ENCODE measurements around the gene ADAMTS16.

The ADAMTS16 gene

DNA sequence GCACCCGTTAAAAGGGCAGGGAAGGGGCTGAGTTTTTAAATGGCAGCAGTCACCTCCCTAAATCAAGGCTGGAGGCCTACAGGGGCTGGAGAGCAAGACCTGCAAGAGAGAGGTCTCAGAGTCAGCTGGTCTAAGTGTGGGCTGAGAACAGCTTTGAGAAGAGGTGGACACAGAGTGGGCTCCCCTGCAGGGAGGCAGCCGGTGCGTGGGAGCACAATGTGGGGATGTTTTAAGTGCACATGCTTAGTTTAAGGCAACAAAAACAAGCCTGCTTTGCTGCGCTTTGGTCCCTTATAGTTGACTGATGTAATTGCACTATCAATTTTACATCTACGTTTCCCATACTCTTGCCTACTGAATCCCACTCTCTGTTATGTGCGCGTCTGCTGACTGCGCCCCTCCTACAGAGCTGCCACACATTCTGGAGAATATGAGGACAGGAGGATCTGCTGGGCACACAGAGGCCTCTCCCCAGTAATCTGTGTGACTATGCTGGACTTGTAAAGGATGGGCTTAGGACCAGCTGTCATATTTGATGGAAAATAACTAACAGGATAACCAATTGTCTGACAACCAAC is 220.3 kb downstream of the ADAMTS16 start:
- Histone ChIP-seq H3K36me3 (no peaks in the 10 kb centered on the region), H3K27ac (no peak overlapping the region), H3K27me3 (ENCODE audit: insufficient read depth, low read depth, severe bottlenecking) (peaks cover 62% of the 10 kb centered on the region), H3K9me3 (ENCODE audit: severe bottlenecking) (no peaks in the 10 kb centered on the region), H3K4me3 (ENCODE audit: low read depth, low read length) (no peak overlapping the region)
- TF ChIP-seq, protein P1, sequence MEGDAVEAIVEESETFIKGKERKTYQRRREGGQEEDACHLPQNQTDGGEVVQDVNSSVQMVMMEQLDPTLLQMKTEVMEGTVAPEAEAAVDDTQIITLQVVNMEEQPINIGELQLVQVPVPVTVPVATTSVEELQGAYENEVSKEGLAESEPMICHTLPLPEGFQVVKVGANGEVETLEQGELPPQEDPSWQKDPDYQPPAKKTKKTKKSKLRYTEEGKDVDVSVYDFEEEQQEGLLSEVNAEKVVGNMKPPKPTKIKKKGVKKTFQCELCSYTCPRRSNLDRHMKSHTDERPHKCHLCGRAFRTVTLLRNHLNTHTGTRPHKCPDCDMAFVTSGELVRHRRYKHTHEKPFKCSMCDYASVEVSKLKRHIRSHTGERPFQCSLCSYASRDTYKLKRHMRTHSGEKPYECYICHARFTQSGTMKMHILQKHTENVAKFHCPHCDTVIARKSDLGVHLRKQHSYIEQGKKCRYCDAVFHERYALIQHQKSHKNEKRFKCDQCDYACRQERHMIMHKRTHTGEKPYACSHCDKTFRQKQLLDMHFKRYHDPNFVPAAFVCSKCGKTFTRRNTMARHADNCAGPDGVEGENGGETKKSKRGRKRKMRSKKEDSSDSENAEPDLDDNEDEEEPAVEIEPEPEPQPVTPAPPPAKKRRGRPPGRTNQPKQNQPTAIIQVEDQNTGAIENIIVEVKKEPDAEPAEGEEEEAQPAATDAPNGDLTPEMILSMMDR (IDR thresholded peaks at IDR 0.05; ENCODE audit: low read depth, low read length) = no peak
- DNase-seq = no peak

DNA sequence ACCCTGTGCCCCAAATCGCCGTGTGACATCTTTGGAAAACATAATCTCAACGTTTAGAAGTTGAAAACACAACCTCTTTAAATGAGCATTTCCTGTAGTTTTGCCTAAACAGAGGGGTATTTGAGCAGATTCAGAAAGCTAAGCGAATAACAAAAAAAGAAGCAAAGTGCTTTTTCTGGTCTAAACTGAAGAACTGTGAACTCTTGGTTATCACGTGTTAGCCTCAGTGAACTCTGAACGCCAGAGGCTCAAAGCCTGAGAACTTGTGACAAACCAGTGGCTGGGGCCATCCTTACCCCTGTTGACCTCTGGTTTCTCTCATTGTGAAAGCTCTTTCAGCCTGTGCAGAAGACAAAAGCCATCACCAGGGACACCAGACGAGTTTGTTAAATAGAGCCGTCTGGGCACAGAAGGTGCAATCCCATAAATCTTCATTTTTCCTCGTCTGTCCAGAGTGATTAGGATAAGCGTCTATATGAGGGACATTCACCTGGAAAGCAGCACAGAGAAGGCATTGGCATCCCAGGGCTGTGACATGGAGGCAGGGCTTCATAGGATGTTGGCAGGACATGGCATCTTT is 220.9 kb downstream of the ADAMTS16 start:
- peaks cover 2% of the 10 kb centered on the region for H3K9me3 ChIP-seq (ENCODE audit: severe bottlenecking)
- TF ChIP-seq, protein P1 (IDR thresholded peaks at IDR 0.05; ENCODE audit: low read depth, low read length) = no peak
- DNase-seq = peak; percentile 72
- no peak overlapping the region for H3K4me3 ChIP-seq (ENCODE audit: low read depth, low read length)
- H3K27ac ChIP-seq = no peak overlapping the region
- peaks cover 68% of the 10 kb centered on the region for H3K27me3 ChIP-seq (ENCODE audit: insufficient read depth, low read depth, severe bottlenecking)
- H3K36me3 ChIP-seq = no peaks in the 10 kb centered on the region

DNA sequence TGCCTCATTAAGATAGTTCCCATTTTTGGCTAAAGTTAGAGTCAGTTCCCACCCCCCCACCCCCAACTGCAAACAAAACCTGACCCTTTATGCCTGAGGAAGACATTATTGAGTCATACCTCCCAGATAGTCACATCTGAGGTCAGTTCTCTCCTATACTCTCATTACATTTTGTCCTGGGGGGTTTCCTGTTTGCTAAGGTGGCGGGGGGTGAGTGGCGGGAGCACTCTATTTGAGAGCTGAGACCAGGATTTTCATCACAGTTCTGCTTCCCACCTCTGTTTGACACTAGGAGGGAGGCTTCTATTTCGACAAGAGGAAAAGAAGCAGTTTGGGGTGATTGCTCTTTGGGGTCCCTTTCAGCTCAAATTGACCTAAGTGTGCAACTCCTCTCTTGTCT is 222.9 kb downstream of the ADAMTS16 start:
- Histone ChIP-seq H3K27ac (no peak overlapping the region), H3K36me3 (no peaks in the 10 kb centered on the region), H3K27me3 (ENCODE audit: insufficient read depth, low read depth, severe bottlenecking) (peaks cover 78% of the 10 kb centered on the region), H3K9me3 (ENCODE audit: severe bottlenecking) (peaks cover 3% of the 10 kb centered on the region), H3K4me3 (ENCODE audit: low read depth, low read length) (no peak overlapping the region)
- no peak for DNase-seq
- TF ChIP-seq, protein P1 (IDR thresholded peaks at IDR 0.05; ENCODE audit: low read depth, low read length) = no peak

DNA sequence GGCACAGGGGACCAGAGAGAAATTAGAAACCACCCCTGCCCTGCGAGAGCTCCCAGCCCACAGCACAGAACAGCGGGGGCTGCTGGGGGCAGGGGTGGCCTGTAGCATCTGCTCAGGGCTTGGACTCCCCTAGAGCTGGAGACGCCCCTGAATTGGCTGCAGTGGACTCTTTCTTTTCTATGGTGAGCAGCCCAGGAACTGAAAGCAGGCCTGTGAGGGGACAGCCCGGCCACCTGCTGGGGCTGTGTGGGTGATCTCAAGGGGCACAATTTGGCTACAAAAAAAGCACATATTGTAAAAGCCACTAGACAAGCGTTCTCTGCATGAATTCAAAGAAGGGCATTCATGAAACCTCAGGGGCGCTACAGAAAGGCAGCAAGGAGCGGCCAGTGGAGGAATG is 224.8 kb downstream of the ADAMTS16 start:
- Histone ChIP-seq H3K27ac (no peak overlapping the region), H3K36me3 (no peaks in the 10 kb centered on the region), H3K9me3 (ENCODE audit: severe bottlenecking) (peaks cover 3% of the 10 kb centered on the region), H3K4me3 (ENCODE audit: low read depth, low read length) (no peak overlapping the region), H3K27me3 (ENCODE audit: insufficient read depth, low read depth, severe bottlenecking) (peaks cover 77% of the 10 kb centered on the region)
- TF ChIP-seq, protein P1 (IDR thresholded peaks at IDR 0.05; ENCODE audit: low read depth, low read length) = no peak
- DNase-seq = no peak

DNA sequence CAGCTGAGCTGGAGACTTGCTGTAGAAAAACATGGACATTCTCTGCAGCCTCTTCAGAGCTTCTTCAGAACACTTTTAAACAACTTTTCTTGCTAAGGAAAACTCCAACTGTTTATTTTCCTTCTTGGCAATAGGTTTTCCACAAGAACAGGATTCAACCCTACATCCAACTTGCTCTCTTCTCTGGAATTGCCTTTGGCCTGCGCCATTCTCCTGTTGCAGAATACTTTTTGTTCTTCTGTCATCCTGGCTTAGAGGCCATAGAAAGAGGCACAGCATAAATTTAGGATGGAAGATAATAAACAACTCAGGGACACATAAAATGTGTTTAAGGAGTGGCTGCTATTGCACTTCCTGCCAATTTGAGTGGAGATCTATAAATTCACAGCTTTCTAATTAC is 227.6 kb downstream of the ADAMTS16 start:
- no peak for DNase-seq
- Histone ChIP-seq H3K27me3 (ENCODE audit: insufficient read depth, low read depth, severe bottlenecking) (peaks cover 75% of the 10 kb centered on the region), H3K9me3 (ENCODE audit: severe bottlenecking) (peaks cover 3% of the 10 kb centered on the region), H3K27ac (no peak overlapping the region), H3K36me3 (no peaks in the 10 kb centered on the region), H3K4me3 (ENCODE audit: low read depth, low read length) (no peak overlapping the region)
- TF ChIP-seq, protein P1 (IDR thresholded peaks at IDR 0.05; ENCODE audit: low read depth, low read length) = no peak
